Body of pancreas (tissue), 4 donors: Measurements from ENCODE around the gene ECHS1.

Source experiments
- CTCF ChIP-seq, 7 experiments: fragments of 450-650 bp in 4 of 7; fragments of 200-600 bp in 3 of 7; sonication (generic) in 3 of 7; IDR thresholded peaks; one replicate each; pipeline ENCODE4 v1.5.1; 2016 to 2019; ENCODE audit warnings: antibody characterized with exemption in 7 of 7
- POLR2A ChIP-seq, 3 donors: fragments of 450-650 bp; IDR thresholded peaks; one replicate each; pipeline ENCODE4 v1.6.1; 2016; ENCODE audit warnings: antibody characterized with exemption in 3 of 3, mild to moderate bottlenecking in 2 of 3

GRCh38 chr10:133420579-133420978 is 47.4 kb upstream of the ECHS1 start:
- no peak for TF ChIP-seq CTCF (IDR thresholded peaks at IDR 0.05)
- TF ChIP-seq POLR2A (IDR thresholded peaks at IDR 0.05) = no peak
